H1 (cell line): ENCODE measurements around the gene TUBB1. TPM values are rescaled to one million over a fixed set of nuclear protein-coding genes. Genes with fewer than 3 reads are reported as not detected.

Experiments
- polyA plus RNA-seq, 7 experiments: library from polyadenylated mRNA; depleted of rRNA in 3 of 7; stranded (reverse) in 5 of 7; unstranded in 2 of 7; fragments of >200 nt in 5 of 7; fragments of 200-250 nt in 2 of 7; gene quantifications; 1 replicate in 5 of 7; 2 replicates in 1 of 7; 4 replicates in 1 of 7; pipeline versions ENCODE4 v1.2.1 to v1.2.3, GENCODE V29; 2011 to 2013; ENCODE audit warnings: missing spikeins in 2 of 7, mixed read lengths in 2 of 7
- total RNA-seq: library from RNA; stranded (reverse); fragmentation: NEBNext Ultra II Directional; extraction: Animal tissue kit (Norgen Biotek cat#: 25700); gene quantifications from 2 replicates; pipeline ENCODE4 v1.2.1, GENCODE V29; 2021
- TF ChIP-seq, protein P1 (sequence below): IDR thresholded peaks from 2 replicates; pipeline ENCODE4 v1.6.1; 2012; ENCODE audit warnings: inconsistent platforms

Gene TUBB1
- total and polyA plus RNA-seq, 2 of the 8 experiments (the other 6 are each of a cell fraction or from before 2014, with no cell fraction given) = not detected

DNA sequence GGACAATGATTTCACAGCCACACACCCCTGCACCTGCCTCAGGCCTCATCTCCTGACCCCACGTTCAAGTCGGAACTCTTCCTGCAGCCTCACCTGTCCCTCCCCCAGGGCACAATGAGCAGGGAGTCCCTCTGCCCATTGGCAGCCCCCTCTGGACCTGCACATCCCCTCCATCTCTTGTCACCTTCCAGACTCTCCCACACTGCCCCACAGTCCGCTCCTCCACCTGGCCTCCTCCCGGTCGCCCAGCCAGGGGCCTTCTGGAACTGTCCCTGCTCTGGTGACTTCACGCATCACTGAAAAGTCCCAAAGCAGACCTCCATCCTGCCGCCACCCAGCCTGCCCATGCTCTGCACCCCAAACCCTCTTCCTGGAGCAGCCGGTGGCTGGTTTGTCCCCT is 16.8 kb upstream of the TUBB1 start (continued):
- TF ChIP-seq, protein P1, sequence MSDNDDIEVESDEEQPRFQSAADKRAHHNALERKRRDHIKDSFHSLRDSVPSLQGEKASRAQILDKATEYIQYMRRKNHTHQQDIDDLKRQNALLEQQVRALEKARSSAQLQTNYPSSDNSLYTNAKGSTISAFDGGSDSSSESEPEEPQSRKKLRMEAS = no peak
